ENCODE data around the gene CEP131.

The CEP131 gene

GRCh38 chr17:81161536-81161935, 61.2 kb downstream of the CEP131 start:
- TF ChIP-seq, protein P1, sequence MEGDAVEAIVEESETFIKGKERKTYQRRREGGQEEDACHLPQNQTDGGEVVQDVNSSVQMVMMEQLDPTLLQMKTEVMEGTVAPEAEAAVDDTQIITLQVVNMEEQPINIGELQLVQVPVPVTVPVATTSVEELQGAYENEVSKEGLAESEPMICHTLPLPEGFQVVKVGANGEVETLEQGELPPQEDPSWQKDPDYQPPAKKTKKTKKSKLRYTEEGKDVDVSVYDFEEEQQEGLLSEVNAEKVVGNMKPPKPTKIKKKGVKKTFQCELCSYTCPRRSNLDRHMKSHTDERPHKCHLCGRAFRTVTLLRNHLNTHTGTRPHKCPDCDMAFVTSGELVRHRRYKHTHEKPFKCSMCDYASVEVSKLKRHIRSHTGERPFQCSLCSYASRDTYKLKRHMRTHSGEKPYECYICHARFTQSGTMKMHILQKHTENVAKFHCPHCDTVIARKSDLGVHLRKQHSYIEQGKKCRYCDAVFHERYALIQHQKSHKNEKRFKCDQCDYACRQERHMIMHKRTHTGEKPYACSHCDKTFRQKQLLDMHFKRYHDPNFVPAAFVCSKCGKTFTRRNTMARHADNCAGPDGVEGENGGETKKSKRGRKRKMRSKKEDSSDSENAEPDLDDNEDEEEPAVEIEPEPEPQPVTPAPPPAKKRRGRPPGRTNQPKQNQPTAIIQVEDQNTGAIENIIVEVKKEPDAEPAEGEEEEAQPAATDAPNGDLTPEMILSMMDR (IDR thresholded peaks at IDR 0.05; ENCODE audit: borderline replicate concordance, control extremely low read depth, extremely low read depth, insufficient read depth, missing control alignments): no peak
- in situ Hi-C loops (cut with MboI; ENCODE audit: low sequenced_read_pairs, unreplicated experiment): no loop called here
- DNase-seq (ENCODE audit: low spot score): no peak

- TF ChIP-seq, protein P1 (IDR thresholded peaks at IDR 0.05; ENCODE audit: borderline replicate concordance, control extremely low read depth, extremely low read depth, insufficient read depth, missing control alignments): no peak
- in situ Hi-C loops (cut with MboI; ENCODE audit: low sequenced_read_pairs, unreplicated experiment): no loop called here
- DNase-seq (ENCODE audit: low spot score): no peak
Observed at GRCh38 chr17:81160747-81161453, 61.9 kb downstream of the CEP131 start.

- TF ChIP-seq, protein P1 (IDR thresholded peaks at IDR 0.05; ENCODE audit: borderline replicate concordance, control extremely low read depth, extremely low read depth, insufficient read depth, missing control alignments): no peak
- in situ Hi-C loops (cut with MboI; ENCODE audit: low sequenced_read_pairs, unreplicated experiment): no loop called here
- DNase-seq (ENCODE audit: low spot score): no peak
Observed at GRCh38 chr17:81160306-81160705, 62.5 kb downstream of the CEP131 start.

DNA sequence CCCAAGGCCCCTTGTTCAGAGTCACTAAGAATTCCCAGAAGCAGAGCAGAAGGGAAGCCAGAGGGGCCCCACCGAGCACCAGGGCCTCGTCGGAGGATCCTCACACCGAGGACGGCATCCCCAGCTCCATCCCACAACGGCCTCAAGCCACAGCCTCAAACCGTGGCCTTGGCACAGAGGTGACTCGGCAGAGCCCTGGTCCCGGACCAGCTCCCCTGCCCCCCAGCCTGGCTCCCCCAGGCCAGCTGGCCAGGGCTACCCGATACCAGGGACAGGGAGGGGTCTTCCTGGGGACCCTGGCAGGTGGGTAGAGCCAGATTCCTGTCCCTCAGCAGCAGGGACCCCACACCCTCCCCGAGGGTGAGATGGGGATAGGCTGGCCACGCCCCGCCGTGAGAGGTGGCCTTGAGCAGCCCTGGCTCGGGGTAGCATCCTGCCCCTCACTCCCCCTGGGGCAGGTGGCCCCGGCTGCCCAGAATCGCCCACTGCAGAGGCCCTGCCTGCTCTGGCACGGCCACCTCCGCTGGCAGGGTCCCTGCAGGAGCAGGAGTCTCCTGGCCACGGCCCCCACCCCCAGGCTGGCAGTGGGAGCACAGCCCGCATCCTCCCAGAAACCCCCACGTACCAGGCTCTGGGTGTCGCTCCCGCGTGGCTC, 63.0 kb downstream of the CEP131 start:
- DNase-seq (ENCODE audit: low spot score): no peak
- in situ Hi-C loops (cut with MboI; ENCODE audit: low sequenced_read_pairs, unreplicated experiment): no loop called here
- TF ChIP-seq, protein P1 (IDR thresholded peaks at IDR 0.05; ENCODE audit: borderline replicate concordance, control extremely low read depth, extremely low read depth, insufficient read depth, missing control alignments): no peak

DNA sequence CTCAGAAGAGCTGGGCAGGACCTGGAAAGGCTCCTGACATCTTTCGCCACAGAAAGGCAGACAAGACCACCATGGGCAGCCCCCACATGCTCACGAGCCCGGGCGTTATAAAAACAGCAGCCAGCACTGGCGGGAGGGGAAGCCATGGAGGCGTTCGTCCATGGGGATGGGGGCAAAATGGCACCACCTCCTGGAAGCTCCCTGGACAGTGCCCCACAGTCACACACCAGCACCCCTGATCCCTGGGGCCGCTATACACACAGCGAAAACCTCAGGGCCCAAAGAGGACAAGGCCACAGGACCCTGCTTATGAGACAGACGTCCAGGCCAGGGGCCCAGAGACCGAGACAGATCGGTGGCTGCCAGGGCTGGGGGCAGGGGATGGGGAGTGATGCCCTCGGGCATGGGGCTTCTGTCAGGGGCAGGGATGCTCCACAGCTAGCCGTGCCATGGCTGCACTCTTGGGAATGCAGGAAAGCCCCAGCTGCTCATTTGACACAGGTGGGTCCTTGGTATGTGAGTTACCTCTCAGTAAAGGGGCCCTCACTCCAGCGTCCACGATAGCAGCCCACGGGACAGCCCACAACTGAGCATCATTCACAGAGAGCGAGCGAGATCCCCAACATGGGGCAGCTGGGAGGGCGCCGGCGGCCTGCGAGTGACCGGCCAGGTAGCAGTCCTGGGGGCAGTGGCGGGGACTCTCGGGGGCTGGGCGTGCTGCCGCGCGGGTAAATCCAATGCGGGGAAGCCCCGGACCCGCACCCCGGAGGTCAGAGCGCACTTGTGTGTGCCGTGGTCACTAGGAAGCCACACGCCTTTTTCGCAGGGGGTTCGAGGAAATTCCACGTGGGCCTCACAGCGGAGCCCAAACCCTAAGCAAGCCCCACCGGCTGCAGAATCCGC, 63.8 kb downstream of the CEP131 start:
- in situ Hi-C loops (cut with MboI; ENCODE audit: low sequenced_read_pairs, unreplicated experiment): no loop called here

More for the DNA sequence above, 63.8 kb downstream of the CEP131 start:
- no peak for DNase-seq (ENCODE audit: low spot score)
- TF ChIP-seq, protein P1 (IDR thresholded peaks at IDR 0.05; ENCODE audit: borderline replicate concordance, control extremely low read depth, extremely low read depth, insufficient read depth, missing control alignments): no peak

Measured in GM13976 (cell line).